Left ventricle myocardium inferior (tissue), 1 donor: Measurements from ENCODE around the gene RPL21. TPM values are rescaled to one million over a fixed set of nuclear protein-coding genes. Genes with fewer than 3 reads are reported as not detected.

Experiments
- DNase-seq: peaks from one replicate; pipeline ENCODE4 v3.0.0-alpha.2; 2020
- H3K27ac ChIP-seq: fragments of 200-600 bp; replicated peaks from 2 replicates; pipeline ENCODE4 v1.8.0; 2021
- H3K27me3 ChIP-seq: fragments of 200-600 bp; 2 replicates; pipeline ENCODE4 v1.8.0; 2021; ENCODE audit warnings: low read depth
- H3K36me3 ChIP-seq: fragments of 200-600 bp; 2 replicates; pipeline ENCODE4 v1.8.0; 2021
- H3K4me1 ChIP-seq: fragments of 200-600 bp; 2 replicates; pipeline ENCODE4 v1.8.0; 2021
- H3K4me3 ChIP-seq: fragments of 200-600 bp; 2 replicates; pipeline ENCODE4 v1.8.0; 2021; ENCODE audit warnings: mild to moderate bottlenecking, moderate library complexity
- H3K9me3 ChIP-seq: fragments of 200-600 bp; replicated peaks from 2 replicates; pipeline ENCODE4 v1.8.0; 2021
- intact Hi-C: fragments of 100-400 bp; cut with micrococcal nuclease; formaldehyde crosslinking; loops from one replicate; pipeline ENCODE4 v1.11.0; 2022
- total RNA-seq: library from RNA; stranded (reverse); fragmentation: NEBNext Ultra II Directional; extraction: Animal tissue kit (Norgen Biotek cat#: 25700); gene quantifications from one replicate; pipeline ENCODE4 v1.2.1, GENCODE V29; 2021
- TF ChIP-seq, protein P1 (sequence below): fragments of 200-600 bp; IDR thresholded peaks from 2 replicates; pipeline ENCODE4 v1.8.0; 2021; ENCODE audit warnings: antibody characterized with exemption, mild to moderate bottlenecking, borderline replicate concordance
- donor health status: DM: no; HTN: yes; CAD: no; lungs with severe emphysema.

Gene RPL21
- total RNA-seq, 1 donor from 2014 or later = 674 TPM

DNA sequence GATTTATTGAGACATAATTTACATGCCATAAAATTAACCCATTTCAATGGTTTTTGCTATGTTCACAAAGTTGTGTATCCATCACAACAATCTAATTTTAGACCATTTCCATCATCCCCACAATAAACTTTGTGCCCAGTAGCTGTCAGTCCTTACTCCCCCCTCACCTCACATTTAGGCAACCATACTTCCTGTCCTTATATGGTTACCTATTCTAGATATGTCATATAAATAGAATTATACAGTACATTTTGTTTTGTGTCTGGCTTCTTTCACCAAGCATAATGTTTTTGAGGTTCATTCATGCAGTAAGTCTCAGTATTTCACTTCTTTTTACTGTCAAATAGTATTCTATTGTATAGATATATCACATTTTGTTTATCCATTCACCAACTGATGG, 23.2 kb upstream of the RPL21 start:
- TF ChIP-seq, protein P1, sequence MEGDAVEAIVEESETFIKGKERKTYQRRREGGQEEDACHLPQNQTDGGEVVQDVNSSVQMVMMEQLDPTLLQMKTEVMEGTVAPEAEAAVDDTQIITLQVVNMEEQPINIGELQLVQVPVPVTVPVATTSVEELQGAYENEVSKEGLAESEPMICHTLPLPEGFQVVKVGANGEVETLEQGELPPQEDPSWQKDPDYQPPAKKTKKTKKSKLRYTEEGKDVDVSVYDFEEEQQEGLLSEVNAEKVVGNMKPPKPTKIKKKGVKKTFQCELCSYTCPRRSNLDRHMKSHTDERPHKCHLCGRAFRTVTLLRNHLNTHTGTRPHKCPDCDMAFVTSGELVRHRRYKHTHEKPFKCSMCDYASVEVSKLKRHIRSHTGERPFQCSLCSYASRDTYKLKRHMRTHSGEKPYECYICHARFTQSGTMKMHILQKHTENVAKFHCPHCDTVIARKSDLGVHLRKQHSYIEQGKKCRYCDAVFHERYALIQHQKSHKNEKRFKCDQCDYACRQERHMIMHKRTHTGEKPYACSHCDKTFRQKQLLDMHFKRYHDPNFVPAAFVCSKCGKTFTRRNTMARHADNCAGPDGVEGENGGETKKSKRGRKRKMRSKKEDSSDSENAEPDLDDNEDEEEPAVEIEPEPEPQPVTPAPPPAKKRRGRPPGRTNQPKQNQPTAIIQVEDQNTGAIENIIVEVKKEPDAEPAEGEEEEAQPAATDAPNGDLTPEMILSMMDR = no peak
- peaks cover 6% of the 10 kb centered on the region for H3K9me3 ChIP-seq
- DNase-seq = no peak
- peaks cover 5% of the 10 kb centered on the region for H3K27me3 ChIP-seq
- H3K27ac ChIP-seq = no peak overlapping the region
- intact Hi-C loops = no loop called here
- no peaks in the 10 kb centered on the region for H3K36me3 ChIP-seq
- H3K4me3 ChIP-seq = no peak overlapping the region
- peaks cover 9% of the 10 kb centered on the region for H3K4me1 ChIP-seq

DNA sequence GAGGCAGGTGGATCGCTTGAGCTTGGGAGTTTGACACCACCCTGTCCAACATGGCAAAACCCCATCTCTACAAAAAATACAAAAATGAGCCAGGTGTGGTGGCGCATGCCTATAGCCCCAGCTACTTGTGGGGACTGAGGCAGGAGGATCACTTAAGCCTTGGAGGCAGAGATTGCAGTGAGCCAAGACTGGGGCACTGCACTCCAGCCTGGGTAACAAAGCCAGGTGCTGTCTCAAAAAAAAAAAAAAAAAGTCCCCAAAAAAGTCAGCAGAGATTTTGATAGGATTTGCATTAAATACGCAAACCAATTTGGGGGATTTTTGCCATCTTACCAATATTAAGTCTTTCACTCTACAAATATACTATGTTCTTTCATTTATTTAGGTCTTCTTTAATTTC, 21.7 kb upstream of the RPL21 start:
- intact Hi-C loops = no loop called here
- Histone ChIP-seq H3K9me3 (peaks cover 6% of the 10 kb centered on the region), H3K27ac (no peak overlapping the region), H3K4me1 (peaks cover 9% of the 10 kb centered on the region), H3K36me3 (no peaks in the 10 kb centered on the region), H3K4me3 (no peak overlapping the region), H3K27me3 (peaks cover 5% of the 10 kb centered on the region)
- no peak for DNase-seq
- TF ChIP-seq, protein P1 = no peak

- no peaks in the 10 kb centered on the region for H3K4me1 ChIP-seq
- TF ChIP-seq, protein P1 = no peak
- intact Hi-C loops = no loop called here
- no peak for DNase-seq
- H3K4me3 ChIP-seq = no peak overlapping the region
- H3K27me3 ChIP-seq = no peaks in the 10 kb centered on the region
- no peaks in the 10 kb centered on the region for H3K36me3 ChIP-seq
- peaks cover 6% of the 10 kb centered on the region for H3K9me3 ChIP-seq
- H3K27ac ChIP-seq = no peak overlapping the region
Measured at GRCh38 chr13:27233964-27234363, 17.4 kb upstream of the RPL21 start.

GRCh38 chr13:27236478-27236877, 14.9 kb upstream of the RPL21 start:
- TF ChIP-seq, protein P1 = no peak
- peaks cover 6% of the 10 kb centered on the region for H3K9me3 ChIP-seq
- no peak overlapping the region for H3K27ac ChIP-seq
- no peaks in the 10 kb centered on the region for H3K36me3 ChIP-seq
- no peaks in the 10 kb centered on the region for H3K27me3 ChIP-seq
- H3K4me1 ChIP-seq = no peaks in the 10 kb centered on the region
- intact Hi-C loops = no loop called here
- no peak for DNase-seq
- no peak overlapping the region for H3K4me3 ChIP-seq

GRCh38 chr13:27242702-27243101, 8.7 kb upstream of the RPL21 start:
- intact Hi-C loops = no loop called here
- H3K27me3 ChIP-seq = no peaks in the 10 kb centered on the region

More at GRCh38 chr13:27242702-27243101, 8.7 kb upstream of the RPL21 start:
- TF ChIP-seq, protein P1 = no peak
- no peaks in the 10 kb centered on the region for H3K36me3 ChIP-seq
- H3K9me3 ChIP-seq = no peaks in the 10 kb centered on the region
- no peak overlapping the region for H3K4me3 ChIP-seq
- DNase-seq = no peak
- H3K4me1 ChIP-seq = no peaks in the 10 kb centered on the region
- H3K27ac ChIP-seq = no peak overlapping the region
